Fibroblast of villous mesenchyme (primary cell): ENCODE data around the gene WLS. TPM values are rescaled to one million over a fixed set of nuclear protein-coding genes. Genes with fewer than 3 reads are reported as not detected.

Source experiments
- DNase-seq: peaks from one replicate; pipeline ENCODE4 v3.0.0-alpha.2; 2010; ENCODE audit warnings: low read depth
- H3K4me3 ChIP-seq: 2 replicates; pipeline ENCODE4 v1.5.1; 2011; ENCODE audit warnings: low read depth, mild to moderate bottlenecking, low read length
- CTCF ChIP-seq: IDR thresholded peaks from 2 replicates; pipeline ENCODE4 v1.5.1; 2012; ENCODE audit warnings: low read depth, mild to moderate bottlenecking, low read length; ENCODE audit not compliant: insufficient read depth
- total RNA-seq: library from RNA; depleted of rRNA; stranded (reverse); fragments of >200 nt; gene quantifications from 2 replicates; pipeline ENCODE4 v1.2.3, GENCODE V29; 2012

WLS gene
- total RNA-seq, 1 donor = 66.1 TPM

- DNase-seq = peak; percentile 70
- TF ChIP-seq CTCF = no peak
- no peak overlapping the region for H3K4me3 ChIP-seq
These were observed 91.0 kb downstream of the WLS start for GRCh38 chr1:68141071-68142021.

- no peak for TF ChIP-seq CTCF
- no peak overlapping the region for H3K4me3 ChIP-seq
- DNase-seq = no peak
These were observed 91.8 kb downstream of the WLS start for GRCh38 chr1:68140536-68140935.

GRCh38 chr1:68136187-68136586 lies 96.1 kb downstream of the WLS start:
- no peak overlapping the region for H3K4me3 ChIP-seq
- DNase-seq = peak; percentile 34
- no peak for TF ChIP-seq CTCF

- no peak overlapping the region for H3K4me3 ChIP-seq
- TF ChIP-seq CTCF = no peak
- no peak for DNase-seq
These were observed 99.7 kb downstream of the WLS start for GRCh38 chr1:68132426-68133130.

- TF ChIP-seq CTCF = no peak
- no peak overlapping the region for H3K4me3 ChIP-seq
- DNase-seq = no peak
These were observed 101.1 kb downstream of the WLS start for GRCh38 chr1:68131261-68131660.

GRCh38 chr1:68129536-68130250 lies 102.6 kb downstream of the WLS start:
- DNase-seq = no peak
- no peak for TF ChIP-seq CTCF
- H3K4me3 ChIP-seq = no peak overlapping the region
